CD4-positive, alpha-beta T cell treated with Interleukin-10 for 1 hour (primary cell): ENCODE measurements around the gene POLRMT.
"Not testable (repeated sequence)": the region's sequence is repeated elsewhere in the genome, so short reads cannot be mapped to it uniquely, and the experiment has no call there.

Source experiments
- DNase-seq: peaks from one replicate; pipeline ENCODE4 v3.0.0-alpha.2; 2020

Gene POLRMT

DNA sequence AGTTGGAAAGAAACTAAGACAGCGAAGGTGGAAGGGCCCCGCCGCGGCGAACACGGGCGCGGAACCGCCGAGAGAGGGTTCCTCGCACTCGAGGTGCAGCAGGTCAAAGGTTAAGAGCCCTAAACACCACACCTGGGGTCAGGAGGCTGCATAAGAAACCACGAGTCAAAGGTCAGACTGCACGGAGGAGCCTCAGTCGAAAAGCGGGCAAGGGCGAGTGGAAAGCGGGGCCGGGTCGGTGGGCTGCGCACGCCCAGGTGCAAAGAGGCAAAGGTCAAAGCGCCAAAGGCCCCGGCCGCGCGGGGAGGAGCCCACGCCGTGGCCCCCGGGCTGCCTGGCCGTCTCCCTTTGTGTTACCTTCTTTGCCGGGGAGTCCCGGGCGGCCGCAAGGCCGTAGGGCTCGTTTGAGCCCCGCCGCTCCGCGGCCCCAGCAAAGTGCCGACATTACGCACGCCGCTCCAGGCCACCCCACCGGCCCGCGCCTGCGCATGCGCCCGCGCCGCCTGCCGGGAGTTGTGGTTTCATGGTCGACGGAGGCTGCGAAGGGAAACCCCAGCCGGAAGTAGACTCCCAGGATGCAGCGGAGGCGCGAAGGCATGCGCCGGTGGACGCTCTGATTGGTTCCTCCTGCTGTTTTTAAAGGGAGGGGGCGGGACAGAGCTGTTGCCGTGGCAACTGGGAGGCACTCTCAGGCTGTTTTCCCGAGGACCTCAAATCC lies at the start of gene POLRMT:
Gene POLRMT (minus strand): TSS at position 470 of the 718 bp plus-strand sequence. CDS start 25 bp downstream, at position 445.
- DNase-seq, result peak; percentile 98

DNA sequence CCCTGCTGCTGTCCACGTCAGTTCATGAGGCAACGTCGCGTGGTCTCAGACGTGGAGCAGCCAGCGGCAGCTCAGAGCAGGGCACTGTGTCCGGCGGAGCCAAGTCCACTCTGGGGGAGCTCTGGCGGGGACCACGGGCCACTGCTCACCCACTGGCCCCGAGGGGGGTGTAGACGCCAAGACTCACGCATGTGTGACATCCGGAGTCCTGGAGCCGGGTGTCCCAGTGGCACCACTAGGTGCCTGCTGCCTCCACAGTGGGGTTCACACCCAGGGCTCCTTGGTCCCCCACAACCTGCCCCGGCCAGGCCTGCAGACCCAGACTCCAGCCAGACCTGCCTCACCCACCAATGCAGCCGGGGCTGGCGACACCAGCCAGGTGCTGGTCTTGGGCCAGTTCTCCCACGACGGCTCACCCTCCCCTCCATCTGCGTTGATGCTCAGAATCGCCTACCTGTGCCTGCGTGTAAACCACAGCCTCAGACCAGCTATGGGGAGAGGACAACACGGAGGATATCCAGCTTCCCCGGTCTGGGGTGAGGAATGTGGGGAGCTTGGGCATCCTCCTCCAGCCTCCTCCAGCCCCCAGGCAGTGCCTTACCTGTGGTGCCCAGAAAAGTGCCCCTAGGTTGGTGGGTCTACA lies 49.5 kb upstream of the POLRMT start:
- no peak for DNase-seq

DNA sequence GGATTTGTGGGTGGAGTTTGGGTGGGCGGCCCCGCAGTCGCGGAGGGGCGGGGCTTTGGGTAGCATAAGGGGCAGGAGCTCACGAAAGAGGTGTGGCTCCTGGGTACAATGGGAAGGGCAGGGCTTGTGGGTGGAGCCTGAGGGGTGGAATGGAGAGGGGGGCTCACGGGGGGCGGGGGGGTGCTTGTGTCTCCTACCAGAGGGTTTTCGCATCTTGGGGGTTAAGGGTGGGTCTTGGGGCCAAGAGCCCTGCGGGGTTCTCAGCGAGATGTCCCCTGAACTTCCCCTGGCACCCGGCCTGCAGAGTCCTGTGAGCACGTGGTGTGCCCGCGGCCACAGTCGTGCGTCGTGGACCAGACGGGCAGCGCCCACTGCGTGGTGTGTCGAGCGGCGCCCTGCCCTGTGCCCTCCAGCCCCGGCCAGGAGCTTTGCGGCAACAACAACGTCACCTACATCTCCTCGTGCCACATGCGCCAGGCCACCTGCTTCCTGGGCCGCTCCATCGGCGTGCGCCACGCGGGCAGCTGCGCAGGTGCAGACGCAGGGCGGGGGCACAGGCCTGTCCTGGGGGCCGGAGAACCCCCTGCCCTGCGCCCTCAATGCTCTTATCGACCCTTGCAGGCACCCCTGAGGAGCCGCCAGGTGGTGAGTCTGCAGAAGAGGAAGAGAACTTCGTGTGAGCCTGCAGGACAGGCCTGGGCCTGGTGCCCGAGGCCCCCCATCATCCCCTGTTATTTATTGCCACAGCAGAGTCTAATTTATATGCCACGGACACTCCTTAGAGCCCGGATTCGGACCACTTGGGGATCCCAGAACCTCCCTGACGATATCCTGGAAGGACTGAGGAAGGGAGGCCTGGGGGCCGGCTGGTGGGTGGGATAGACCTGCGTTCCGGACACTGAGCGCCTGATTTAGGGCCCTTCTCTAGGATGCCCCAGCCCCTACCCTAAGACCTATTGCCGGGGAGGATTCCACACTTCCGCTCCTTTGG lies 48.0 kb upstream of the POLRMT start:
- DNase-seq, result no peak

DNA sequence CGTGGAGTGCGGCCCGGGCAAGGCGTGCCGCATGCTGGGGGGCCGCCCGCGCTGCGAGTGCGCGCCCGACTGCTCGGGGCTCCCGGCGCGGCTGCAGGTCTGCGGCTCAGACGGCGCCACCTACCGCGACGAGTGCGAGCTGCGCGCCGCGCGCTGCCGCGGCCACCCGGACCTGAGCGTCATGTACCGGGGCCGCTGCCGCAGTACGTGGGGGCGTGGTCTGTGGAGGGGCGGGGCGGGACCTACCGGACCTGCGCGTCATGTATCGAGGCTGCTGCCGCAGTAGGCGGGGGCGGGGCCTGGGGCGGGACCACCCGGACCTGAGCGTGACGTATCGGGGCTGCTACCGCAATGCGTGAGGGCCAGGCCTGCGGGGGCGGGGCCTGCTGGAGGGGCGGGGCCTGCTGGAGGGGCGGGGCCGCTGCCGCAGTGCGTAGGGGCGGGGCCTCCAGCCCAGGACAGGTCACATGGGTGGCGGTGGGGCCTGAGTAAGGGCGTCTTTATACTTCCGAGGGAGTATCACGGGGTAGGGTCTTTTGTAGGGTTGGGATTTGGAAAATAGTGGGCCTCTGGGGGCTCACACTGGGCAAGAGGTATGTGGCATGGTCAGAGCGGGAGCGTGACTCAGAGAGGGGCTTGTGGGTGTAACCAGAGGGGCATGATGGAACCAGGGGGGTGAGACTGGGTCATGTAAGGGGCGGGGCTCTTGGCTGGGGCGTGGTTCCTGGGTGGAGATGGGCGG lies 47.1 kb upstream of the POLRMT start:
- DNase-seq, result peak; percentile 100

- peak; percentile 41 for DNase-seq
These were observed 46.3 kb upstream of the POLRMT start for GRCh38 chr19:679418-680286.

DNA sequence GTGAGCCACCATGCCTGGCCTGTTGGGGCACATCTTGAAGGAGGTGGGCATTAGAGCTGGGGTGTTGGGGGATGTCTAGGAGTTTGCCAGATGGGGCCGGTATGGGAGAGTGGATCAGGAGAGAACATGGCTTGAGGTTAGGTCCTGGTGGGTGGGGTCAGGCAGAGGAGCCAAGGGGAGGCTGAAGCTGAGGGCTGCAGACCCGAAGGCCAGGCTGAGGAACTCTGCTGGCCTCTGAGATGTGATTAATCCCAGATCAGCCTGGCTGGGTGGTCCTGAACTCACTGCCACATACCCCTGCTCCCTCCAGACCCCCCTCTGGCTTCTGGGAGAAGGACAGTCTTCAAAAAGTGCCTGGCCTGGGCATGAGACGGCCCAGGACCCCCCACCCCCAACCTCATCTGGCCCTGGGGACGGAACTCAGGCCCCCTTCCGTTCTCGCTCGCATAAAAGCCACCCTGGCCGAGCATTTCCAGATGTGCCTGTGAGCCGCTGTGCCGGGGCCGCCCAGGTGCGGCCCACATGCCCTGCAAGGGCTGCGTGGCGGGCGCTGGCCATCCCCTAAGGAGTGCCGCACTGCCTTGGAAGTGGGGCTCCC lies 45.6 kb upstream of the POLRMT start:
- no peak for DNase-seq

DNA sequence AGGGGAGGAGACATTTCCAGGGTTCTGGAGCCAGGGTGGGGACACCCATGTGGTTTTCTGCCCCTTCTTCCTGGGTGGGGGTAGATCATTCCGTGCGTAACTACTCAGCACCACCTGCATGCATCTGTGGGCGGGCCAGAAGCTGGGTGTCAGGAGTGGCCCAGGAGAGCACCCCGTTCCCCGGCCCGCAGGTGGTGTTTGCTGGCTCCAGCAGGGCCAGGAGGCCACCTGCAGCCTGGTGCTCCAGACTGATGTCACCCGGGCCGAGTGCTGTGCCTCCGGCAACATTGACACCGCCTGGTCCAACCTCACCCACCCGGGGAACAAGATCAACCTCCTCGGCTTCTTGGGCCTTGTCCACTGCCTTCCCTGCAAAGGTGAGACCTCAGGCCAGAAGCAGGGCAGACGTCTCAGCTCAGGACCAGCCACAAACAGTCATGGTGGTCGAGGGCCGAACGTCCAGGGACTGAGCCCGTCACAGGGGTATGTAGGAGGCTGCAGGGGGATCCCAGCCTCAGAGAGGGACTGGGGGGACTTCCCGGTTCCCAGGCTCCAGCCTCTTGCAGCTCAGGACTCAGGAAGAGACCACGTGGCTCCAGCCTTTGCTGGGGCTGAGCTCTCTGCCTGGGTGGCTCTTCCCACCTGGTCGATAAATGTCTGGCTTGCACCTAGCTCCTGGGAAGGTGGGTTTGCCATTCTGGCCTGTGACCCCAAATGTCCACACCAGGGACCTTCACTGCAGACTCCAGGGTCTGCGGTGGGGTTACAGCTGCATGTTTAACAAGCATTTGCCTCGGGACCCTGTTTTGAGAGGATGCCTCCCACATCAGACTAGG lies 44.5 kb upstream of the POLRMT start:
- no peak for DNase-seq

- DNase-seq, result no peak
These were observed 43.9 kb upstream of the POLRMT start for GRCh38 chr19:677201-677600.

DNA sequence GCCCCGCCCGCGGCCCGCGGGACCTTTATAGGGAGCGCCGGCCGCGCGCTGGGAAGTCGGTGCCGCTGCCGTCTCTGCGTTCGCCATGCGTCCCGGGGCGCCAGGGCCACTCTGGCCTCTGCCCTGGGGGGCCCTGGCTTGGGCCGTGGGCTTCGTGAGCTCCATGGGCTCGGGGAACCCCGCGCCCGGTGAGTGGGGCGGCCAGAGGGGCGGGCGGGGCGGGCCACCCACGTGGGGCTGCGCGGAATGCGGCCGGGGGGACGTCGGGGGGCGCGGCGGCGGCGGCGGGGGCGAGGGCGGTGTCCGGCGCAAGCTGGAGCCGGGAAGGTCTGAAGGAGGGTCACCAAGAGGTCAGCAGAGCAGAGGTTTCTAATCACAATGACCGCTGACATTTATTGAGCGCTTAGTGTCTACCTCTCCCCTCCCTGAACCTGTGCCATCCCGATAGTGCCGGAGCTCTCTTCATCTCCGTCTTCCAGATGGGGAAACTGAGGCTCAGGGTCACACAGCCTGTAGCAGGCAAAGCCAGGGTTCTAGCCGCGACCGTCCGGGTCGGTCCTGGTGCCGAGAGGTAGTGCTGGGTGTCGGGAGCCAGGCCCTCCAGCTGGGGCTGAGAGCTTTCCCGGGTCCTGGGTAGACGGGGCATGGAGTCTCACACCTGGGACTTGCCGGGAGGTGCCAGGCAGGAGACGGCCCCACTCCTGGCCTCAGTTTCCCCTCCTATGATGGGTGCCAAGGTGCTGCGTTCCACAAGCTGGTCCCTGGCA lies 43.2 kb upstream of the POLRMT start, which contains the start of gene FSTL3:
Gene FSTL3 (plus strand): TSS at position 54 of the 767 bp plus-strand sequence. CDS start 32 bp downstream, at position 86.
- no peak for DNase-seq

DNA sequence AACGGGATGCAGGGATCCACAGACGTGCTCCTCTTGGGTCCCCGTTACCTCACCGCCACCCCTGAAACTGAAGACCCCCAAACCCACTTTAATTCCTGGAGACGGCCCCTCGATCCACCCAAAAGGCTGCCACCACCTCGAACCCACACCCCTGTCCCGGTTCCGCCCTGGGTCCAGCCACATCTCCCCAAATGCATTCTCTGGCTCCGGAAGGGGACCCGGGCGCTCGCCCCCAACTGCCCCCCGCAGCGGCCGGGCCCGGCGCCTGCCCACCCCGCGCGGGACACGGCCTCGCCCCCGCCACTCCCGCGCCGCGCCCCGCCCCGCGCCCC lies 42.6 kb upstream of the POLRMT start:
- DNase-seq, result no peak

- no peak for DNase-seq
These were observed 41.2 kb upstream of the POLRMT start for GRCh38 chr19:674282-675151.

GRCh38 chr19:670609-671075 lies 37.3 kb upstream of the POLRMT start:
- no peak for DNase-seq

DNA sequence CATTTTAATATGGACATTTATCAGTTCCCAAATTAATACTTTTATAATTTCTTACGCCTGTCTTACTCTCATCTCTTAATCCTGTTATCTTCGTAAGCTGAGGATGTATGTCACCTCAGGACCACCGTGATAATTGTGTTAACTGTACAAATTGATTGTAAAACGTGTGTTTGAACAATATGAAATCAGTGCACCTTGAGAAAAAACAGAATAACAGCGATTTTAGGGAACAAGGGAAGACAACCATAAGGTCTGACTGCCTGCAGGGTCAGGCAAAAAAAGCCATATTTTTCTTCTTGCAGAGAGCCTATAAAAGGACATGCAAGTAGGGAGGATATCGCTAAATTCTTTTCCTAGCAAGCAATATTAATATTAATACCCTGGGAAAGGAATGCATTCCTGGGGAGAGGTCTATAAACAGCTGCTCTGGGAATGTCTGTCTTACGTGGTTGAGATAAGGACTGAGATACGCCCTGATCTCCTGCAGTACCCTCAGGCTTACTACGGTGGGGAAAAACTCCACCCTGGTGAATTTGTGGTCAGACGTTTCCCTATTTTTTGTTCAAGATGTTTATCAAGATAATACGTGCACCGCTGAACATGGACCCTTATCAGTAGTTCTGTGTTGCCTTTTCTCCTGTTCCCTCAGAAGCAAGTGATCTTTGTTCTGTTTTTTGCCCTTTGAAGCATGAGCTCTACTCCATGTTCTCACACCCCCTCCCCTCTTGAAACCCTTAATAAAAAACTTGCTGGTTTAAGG lies 35.5 kb upstream of the POLRMT start:
- DNase-seq, result not testable (repeated sequence)

DNA sequence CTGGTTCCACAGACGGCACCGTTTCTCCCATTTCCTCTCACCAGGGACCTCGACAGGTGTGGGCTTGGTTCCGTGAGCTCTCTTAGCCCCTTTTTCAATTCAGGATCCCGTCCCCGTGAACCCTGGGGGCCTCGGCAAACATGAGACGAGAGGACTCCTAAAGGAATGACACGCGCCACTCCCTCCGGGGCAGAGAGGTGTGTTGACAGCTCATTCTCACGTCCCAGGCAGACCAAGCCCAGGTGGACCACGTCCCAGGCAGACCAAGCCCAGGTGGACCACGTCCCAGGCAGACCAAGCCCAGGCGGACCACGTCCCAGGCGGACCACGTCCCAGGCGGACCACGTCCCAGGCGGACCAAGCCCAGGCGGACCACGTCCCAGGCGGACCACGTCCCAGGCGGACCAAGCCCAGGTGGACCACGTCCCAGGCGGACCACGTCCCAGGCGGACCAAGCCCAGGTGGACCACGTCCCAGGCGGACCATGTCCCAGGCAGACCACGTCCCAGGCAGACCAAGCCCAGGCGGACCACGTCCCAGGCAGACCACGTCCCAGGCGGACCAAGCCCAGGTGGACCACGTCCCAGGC lies 33.7 kb upstream of the POLRMT start:
- not testable (repeated sequence) for DNase-seq

DNA sequence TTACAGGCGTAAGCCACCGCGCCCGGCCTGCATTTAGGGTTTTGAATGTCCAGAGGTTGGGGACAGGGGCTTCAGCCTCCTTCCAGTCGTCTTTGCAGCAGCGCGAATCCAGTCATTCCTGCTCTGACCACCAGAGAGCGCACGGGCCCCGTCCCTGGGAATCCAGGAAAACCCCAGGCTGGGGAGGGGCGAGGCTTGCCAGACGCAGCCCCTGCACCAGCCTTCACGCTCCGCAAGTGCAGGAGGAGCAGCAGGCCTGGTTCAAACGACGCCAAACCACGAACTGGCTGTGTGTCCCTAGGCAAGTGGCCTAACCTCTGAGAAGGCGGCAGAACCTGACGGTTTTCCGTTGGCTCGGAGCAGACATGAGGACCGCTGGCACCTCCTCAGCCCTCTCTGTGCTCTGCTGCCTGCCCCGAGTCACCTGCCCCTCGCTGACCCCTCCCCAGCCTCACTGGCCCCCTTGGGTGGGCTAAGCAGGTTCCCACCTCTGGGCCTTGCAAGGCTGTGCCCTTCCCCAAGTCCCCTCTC lies 31.6 kb upstream of the POLRMT start:
- peak; percentile 88 for DNase-seq

- no peak for DNase-seq
These were observed 30.4 kb upstream of the POLRMT start for GRCh38 chr19:663682-664117.
